ENCODE data around the gene ZBTB40.

Gene ZBTB40

GRCh38 chr1:22528451-22528850, 76.8 kb downstream of the ZBTB40 start:
- Histone ChIP-seq H3K4me1 (ENCODE audit: insufficient read depth, low read length, poor library complexity, severe bottlenecking) (no peaks in the 10 kb centered on the region), H3K9me3 (ENCODE audit: insufficient read depth, low read depth, low read length) (no peaks in the 10 kb centered on the region), H3K79me2 (ENCODE audit: insufficient read depth, low read length) (no peaks in the 10 kb centered on the region), H4K20me1 (ENCODE audit: insufficient read depth, low read length, poor library complexity, severe bottlenecking) (no peaks in the 10 kb centered on the region), H3F3A (ENCODE audit: low read depth) (no peaks in the 10 kb centered on the region), H3K4me2 (ENCODE audit: low read depth, low read length, poor library complexity, severe bottlenecking) (no peak overlapping the region), H3K9me2 (replicated peaks; ENCODE audit: low read depth, low read length) (no peaks in the 10 kb centered on the region), H2AFZ (ENCODE audit: low read length) (no peak overlapping the region), H3K36me3 (ENCODE audit: insufficient read depth, low read length) (peaks cover 31% of the 10 kb centered on the region; the same call in 1 of the 2 replicates), H3K4me3 (ENCODE audit: low read length, poor library complexity, severe bottlenecking) (no peak overlapping the region), H3K27me3 (ENCODE audit: insufficient read depth, low read length, poor library complexity, severe bottlenecking) (no peaks in the 10 kb centered on the region), H3K9ac (ENCODE audit: low read depth, low read length, poor library complexity, severe bottlenecking) (no peak overlapping the region)
- TF ChIP-seq EZH2phosphoT487 (IDR thresholded peaks at IDR 0.05; ENCODE audit: borderline replicate concordance) (no peak), CTCF (conservative IDR thresholded peaks at IDR 0.05; ENCODE audit: low read length) (no peak)

- H3K4me3 ChIP-seq (ENCODE audit: low read length, poor library complexity, severe bottlenecking) = no peak overlapping the region
- H3K9me2 ChIP-seq (replicated peaks; ENCODE audit: low read depth, low read length) = no peaks in the 10 kb centered on the region
- H3K79me2 ChIP-seq (ENCODE audit: insufficient read depth, low read length) = no peaks in the 10 kb centered on the region
- H3K9me3 ChIP-seq (ENCODE audit: insufficient read depth, low read depth, low read length) = no peaks in the 10 kb centered on the region
- TF ChIP-seq EZH2phosphoT487 (IDR thresholded peaks at IDR 0.05; ENCODE audit: borderline replicate concordance) (no peak), CTCF (conservative IDR thresholded peaks at IDR 0.05; ENCODE audit: low read length) (no peak)
- no peak overlapping the region for H3K4me2 ChIP-seq (ENCODE audit: low read depth, low read length, poor library complexity, severe bottlenecking)
- no peak overlapping the region for H3K9ac ChIP-seq (ENCODE audit: low read depth, low read length, poor library complexity, severe bottlenecking)
- H3K36me3 ChIP-seq (ENCODE audit: insufficient read depth, low read length) = peaks cover 16% of the 10 kb centered on the region; the same call in 1 of the 2 replicates
- no peaks in the 10 kb centered on the region for H4K20me1 ChIP-seq (ENCODE audit: insufficient read depth, low read length, poor library complexity, severe bottlenecking)
- H2AFZ ChIP-seq (ENCODE audit: low read length) = no peak overlapping the region
- no peaks in the 10 kb centered on the region for H3K27me3 ChIP-seq (ENCODE audit: insufficient read depth, low read length, poor library complexity, severe bottlenecking)
- no peaks in the 10 kb centered on the region for H3K4me1 ChIP-seq (ENCODE audit: insufficient read depth, low read length, poor library complexity, severe bottlenecking)
- no peaks in the 10 kb centered on the region for H3F3A ChIP-seq (ENCODE audit: low read depth)
These were observed 78.4 kb downstream of the ZBTB40 start for GRCh38 chr1:22529901-22530621.

- H3K36me3 ChIP-seq (ENCODE audit: insufficient read depth, low read length) = peaks cover 9% of the 10 kb centered on the region; the same call in 1 of the 2 replicates
- H4K20me1 ChIP-seq (ENCODE audit: insufficient read depth, low read length, poor library complexity, severe bottlenecking) = no peaks in the 10 kb centered on the region
- H3K9ac ChIP-seq (ENCODE audit: low read depth, low read length, poor library complexity, severe bottlenecking) = no peak overlapping the region
- no peaks in the 10 kb centered on the region for H3K27me3 ChIP-seq (ENCODE audit: insufficient read depth, low read length, poor library complexity, severe bottlenecking)
- no peaks in the 10 kb centered on the region for H3K4me1 ChIP-seq (ENCODE audit: insufficient read depth, low read length, poor library complexity, severe bottlenecking)
- no peaks in the 10 kb centered on the region for H3K9me2 ChIP-seq (replicated peaks; ENCODE audit: low read depth, low read length)
- no peak overlapping the region for H2AFZ ChIP-seq (ENCODE audit: low read length)
- no peak overlapping the region for H3K4me3 ChIP-seq (ENCODE audit: low read length, poor library complexity, severe bottlenecking)
- H3F3A ChIP-seq (ENCODE audit: low read depth) = no peaks in the 10 kb centered on the region
- no peak for TF ChIP-seq EZH2phosphoT487 (IDR thresholded peaks at IDR 0.05; ENCODE audit: borderline replicate concordance)
- TF ChIP-seq CTCF (conservative IDR thresholded peaks at IDR 0.05; ENCODE audit: low read length) = no peak
- no peaks in the 10 kb centered on the region for H3K9me3 ChIP-seq (ENCODE audit: insufficient read depth, low read depth, low read length)
- no peak overlapping the region for H3K4me2 ChIP-seq (ENCODE audit: low read depth, low read length, poor library complexity, severe bottlenecking)
- no peaks in the 10 kb centered on the region for H3K79me2 ChIP-seq (ENCODE audit: insufficient read depth, low read length)
These were observed 79.1 kb downstream of the ZBTB40 start for GRCh38 chr1:22530715-22531114.
